HG03025 (cell line): ENCODE data around the gene SCRN1.

Source experiments
- ATAC-seq: cut with Tn5 transposase; IDR thresholded peaks from one replicate; pipeline ENCODE4 v1.9.1; 2021; ENCODE audit warnings: mild to moderate bottlenecking, moderate library complexity; ENCODE audit not compliant: unreplicated experiment, low FRiP score

Gene SCRN1

GRCh38 chr7:29873644-29874294, 115.8 kb downstream of the SCRN1 start:
- no peak for ATAC-seq

- ATAC-seq = no peak
Measured at GRCh38 chr7:29871787-29872398, 117.7 kb downstream of the SCRN1 start.
